ENCODE data around the gene SAXO2.

DNA sequence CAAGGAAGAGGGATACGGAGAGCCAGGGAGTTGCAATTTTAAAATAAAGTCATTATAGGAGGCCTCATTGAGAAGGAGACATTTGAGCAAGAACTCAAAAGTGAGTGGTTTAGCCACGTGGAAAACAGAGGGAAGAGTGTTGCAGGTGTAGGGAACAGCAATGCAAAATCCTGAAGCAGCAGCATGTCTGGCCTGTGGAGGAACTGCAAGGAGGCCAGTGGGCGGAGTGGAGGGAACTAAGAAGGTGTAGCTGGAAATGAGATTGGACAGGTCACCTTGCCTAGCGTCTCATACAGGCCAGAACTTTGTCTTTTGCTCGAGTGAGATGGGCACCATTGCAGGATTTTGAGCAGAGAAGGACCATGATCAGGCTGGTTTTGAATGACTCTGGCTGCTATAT, 34.9 kb downstream of the SAXO2 start:
- TF ChIP-seq RCOR1 (conservative IDR thresholded peaks at IDR 0.05; ENCODE audit: low read depth, low read length) = no peak
- TF ChIP-seq, protein P1, sequence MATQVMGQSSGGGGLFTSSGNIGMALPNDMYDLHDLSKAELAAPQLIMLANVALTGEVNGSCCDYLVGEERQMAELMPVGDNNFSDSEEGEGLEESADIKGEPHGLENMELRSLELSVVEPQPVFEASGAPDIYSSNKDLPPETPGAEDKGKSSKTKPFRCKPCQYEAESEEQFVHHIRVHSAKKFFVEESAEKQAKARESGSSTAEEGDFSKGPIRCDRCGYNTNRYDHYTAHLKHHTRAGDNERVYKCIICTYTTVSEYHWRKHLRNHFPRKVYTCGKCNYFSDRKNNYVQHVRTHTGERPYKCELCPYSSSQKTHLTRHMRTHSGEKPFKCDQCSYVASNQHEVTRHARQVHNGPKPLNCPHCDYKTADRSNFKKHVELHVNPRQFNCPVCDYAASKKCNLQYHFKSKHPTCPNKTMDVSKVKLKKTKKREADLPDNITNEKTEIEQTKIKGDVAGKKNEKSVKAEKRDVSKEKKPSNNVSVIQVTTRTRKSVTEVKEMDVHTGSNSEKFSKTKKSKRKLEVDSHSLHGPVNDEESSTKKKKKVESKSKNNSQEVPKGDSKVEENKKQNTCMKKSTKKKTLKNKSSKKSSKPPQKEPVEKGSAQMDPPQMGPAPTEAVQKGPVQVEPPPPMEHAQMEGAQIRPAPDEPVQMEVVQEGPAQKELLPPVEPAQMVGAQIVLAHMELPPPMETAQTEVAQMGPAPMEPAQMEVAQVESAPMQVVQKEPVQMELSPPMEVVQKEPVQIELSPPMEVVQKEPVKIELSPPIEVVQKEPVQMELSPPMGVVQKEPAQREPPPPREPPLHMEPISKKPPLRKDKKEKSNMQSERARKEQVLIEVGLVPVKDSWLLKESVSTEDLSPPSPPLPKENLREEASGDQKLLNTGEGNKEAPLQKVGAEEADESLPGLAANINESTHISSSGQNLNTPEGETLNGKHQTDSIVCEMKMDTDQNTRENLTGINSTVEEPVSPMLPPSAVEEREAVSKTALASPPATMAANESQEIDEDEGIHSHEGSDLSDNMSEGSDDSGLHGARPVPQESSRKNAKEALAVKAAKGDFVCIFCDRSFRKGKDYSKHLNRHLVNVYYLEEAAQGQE (IDR thresholded peaks at IDR 0.05; ENCODE audit: low read depth, low read length) = no peak
- no peak for TF ChIP-seq TARDBP (IDR thresholded peaks at IDR 0.05; ENCODE audit: borderline replicate concordance)
